HFF-Myc (cell line): ENCODE results near the gene PDF.

Experiments
- DNase-seq: peaks from one replicate; pipeline ENCODE4 v3.0.0-alpha.2; 2011; ENCODE audit warnings: low read depth; ENCODE audit errors: extremely low read depth
- H3K4me3 ChIP-seq: replicated peaks from 2 replicates; pipeline ENCODE4 v1.5.1; 2011; ENCODE audit warnings: low read depth, mild to moderate bottlenecking, control low read depth, low read length
- TF ChIP-seq, protein P1 (sequence below): IDR thresholded peaks from 2 replicates; pipeline ENCODE4 v1.5.1; 2012; ENCODE audit warnings: mild to moderate bottlenecking, low read depth, low read length, control low read depth; ENCODE audit errors: missing control alignments

PDF gene

DNA sequence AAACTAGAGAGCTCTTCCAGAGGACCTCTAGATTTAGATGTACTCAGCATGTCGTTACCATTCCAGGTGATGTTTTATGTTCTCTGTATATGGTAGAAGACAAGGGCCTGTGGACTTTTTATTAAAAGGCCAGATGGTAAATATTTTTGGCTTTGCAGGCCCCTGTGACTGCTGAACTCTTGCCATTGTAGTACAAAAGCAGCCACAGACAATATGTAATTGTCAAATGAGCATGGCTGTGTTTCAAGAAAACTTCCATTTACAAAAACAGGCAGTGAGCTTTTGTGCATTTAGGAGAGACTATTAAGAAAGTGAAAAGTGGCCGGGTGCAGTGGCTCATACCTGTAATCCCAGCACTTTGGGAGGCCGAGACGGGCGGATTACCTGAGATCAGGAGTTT lies 13.8 kb upstream of the PDF start:
- no peak overlapping the region for H3K4me3 ChIP-seq
- TF ChIP-seq, protein P1, sequence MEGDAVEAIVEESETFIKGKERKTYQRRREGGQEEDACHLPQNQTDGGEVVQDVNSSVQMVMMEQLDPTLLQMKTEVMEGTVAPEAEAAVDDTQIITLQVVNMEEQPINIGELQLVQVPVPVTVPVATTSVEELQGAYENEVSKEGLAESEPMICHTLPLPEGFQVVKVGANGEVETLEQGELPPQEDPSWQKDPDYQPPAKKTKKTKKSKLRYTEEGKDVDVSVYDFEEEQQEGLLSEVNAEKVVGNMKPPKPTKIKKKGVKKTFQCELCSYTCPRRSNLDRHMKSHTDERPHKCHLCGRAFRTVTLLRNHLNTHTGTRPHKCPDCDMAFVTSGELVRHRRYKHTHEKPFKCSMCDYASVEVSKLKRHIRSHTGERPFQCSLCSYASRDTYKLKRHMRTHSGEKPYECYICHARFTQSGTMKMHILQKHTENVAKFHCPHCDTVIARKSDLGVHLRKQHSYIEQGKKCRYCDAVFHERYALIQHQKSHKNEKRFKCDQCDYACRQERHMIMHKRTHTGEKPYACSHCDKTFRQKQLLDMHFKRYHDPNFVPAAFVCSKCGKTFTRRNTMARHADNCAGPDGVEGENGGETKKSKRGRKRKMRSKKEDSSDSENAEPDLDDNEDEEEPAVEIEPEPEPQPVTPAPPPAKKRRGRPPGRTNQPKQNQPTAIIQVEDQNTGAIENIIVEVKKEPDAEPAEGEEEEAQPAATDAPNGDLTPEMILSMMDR = no peak
- no peak for DNase-seq

GRCh38 chr16:69340095-69340644 lies 9.8 kb upstream of the PDF start:
- TF ChIP-seq, protein P1 = no peak
- H3K4me3 ChIP-seq = peak overlapping the region; percentile 99
- no peak for DNase-seq

DNA sequence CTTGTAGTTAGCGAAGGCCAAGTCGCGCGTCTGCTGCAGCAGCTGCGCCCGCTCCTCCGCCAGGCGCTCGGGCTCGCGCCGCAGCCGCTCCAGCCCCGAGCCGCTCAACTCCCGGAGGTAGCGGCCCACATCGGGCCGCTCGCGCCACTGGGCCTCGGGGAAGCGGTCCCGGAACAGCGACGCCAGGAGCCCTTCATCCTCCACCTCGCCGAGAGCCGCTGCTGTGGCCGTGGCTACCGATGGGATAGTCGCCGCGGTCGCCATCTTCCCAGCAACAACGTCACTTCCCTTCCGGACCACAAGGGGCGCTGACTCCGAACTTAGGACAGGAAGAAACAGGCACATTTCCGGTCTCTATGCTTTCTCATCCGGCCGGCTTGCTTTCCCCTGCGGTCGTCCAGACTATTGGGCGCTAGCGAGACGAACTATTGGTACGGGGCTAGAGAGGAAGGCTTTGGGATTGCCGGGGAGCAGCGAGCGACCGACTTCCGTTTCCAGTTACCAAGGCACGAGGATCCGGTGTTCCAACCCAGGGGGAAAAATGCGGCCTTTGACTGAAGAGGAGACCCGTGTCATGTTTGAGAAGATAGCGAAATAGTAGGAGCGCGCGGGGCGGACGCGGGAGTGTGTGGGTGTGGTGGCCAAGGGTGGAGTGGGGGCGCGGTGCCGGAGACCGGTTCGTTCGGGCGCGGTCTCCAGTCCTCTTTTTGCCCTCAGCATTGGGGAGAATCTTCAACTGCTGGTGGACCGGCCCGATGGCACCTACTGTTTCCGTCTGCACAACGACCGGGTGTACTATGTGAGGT lies 9.1 kb upstream of the PDF start, which contains the start of the genes COG8 and NIP7:
Gene COG8 (minus strand): TSS at position 276 of the 806 bp plus-strand sequence. CDS start 12 bp downstream, at position 264.
Gene NIP7 (plus strand): TSS at position 484 of the 806 bp plus-strand sequence. CDS start 58 bp downstream, at position 542.
- peak; percentile 97 for DNase-seq
- H3K4me3 ChIP-seq = peak within 1 kb of the TSS; percentile 99
- TF ChIP-seq, protein P1 = peak; percentile 71

- peak overlapping the region; percentile 99 for H3K4me3 ChIP-seq
- no peak for DNase-seq
- TF ChIP-seq, protein P1 = no peak
Measured at GRCh38 chr16:69338557-69339288, 8.3 kb upstream of the PDF start.

DNA sequence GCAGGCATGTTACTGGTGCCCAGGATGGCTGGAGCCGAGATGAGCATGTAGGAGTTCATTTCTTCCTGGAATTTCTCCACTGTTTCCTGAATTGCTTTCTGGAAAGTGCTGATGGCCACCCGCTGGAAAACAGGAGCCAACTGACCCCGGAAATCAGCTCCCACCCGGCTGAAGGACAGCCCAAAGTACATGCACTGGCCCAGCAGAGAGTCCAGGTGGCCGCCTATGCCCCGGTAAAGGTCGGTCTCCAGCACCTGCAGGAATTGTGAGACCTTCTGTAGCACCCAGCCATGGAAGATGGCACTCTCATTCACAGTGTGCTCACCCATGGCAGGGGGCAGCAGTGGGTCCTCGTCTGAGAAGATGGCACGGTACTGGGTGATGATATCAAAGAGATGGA lies 4.3 kb upstream of the PDF start:
- TF ChIP-seq, protein P1 = no peak
- no peak for DNase-seq
- H3K4me3 ChIP-seq = no peak overlapping the region

- TF ChIP-seq, protein P1 = no peak
- no peak for DNase-seq
- peak overlapping the region; percentile 86 for H3K4me3 ChIP-seq
Measured at GRCh38 chr16:69329369-69330285, 761 bp downstream of the PDF start.
